ENCODE results near the gene SCP2.

GRCh38 chr1:52925571-52926005 is 1.5 kb upstream of the SCP2 start:
- no peak for TF ChIP-seq USF1 (IDR thresholded peaks at IDR 0.05)
- no peak for TF ChIP-seq RAD21 (IDR thresholded peaks at IDR 0.05; ENCODE audit: low read depth)
- no peak for TF ChIP-seq CEBPB (IDR thresholded peaks at IDR 0.05)
- no peak for TF ChIP-seq EGR1 (IDR thresholded peaks at IDR 0.05)
- TF ChIP-seq REST (IDR thresholded peaks at IDR 0.05; ENCODE audit: low read depth) = no peak
- TF ChIP-seq TAF1 (IDR thresholded peaks at IDR 0.05; ENCODE audit: low read depth) = no peak
- no peak for TF ChIP-seq EP300 (IDR thresholded peaks at IDR 0.05; ENCODE audit: borderline replicate concordance)
- TF ChIP-seq YY1 (IDR thresholded peaks at IDR 0.05; ENCODE audit: low read depth) = no peak
- TF ChIP-seq NFIC (IDR thresholded peaks at IDR 0.05) = no peak
- TF ChIP-seq TCF12 (IDR thresholded peaks at IDR 0.05; ENCODE audit: low read depth) = no peak
- no peak for TF ChIP-seq MAX (IDR thresholded peaks at IDR 0.05)
- no peak for TF ChIP-seq CREB1 (IDR thresholded peaks at IDR 0.05; ENCODE audit: low read depth)
- TF ChIP-seq FOXM1 (IDR thresholded peaks at IDR 0.05; ENCODE audit: borderline replicate concordance, low read depth) = no peak

Measured in Ishikawa (cell line).